ENCODE measurements around the gene FBXO47.
"Not testable (repeated sequence)": the region's sequence is repeated elsewhere in the genome, so short reads cannot be mapped to it uniquely, and the experiment has no call there.

The FBXO47 gene

GRCh38 chr17:38978180-38978579, 11.0 kb upstream of the FBXO47 start:
- TF ChIP-seq CTCF (IDR thresholded peaks at IDR 0.05; ENCODE audit: borderline replicate concordance, insufficient read depth, low read depth, low read length) = no peak

GRCh38 chr17:38976187-38976551, 9.0 kb upstream of the FBXO47 start:
- H3K4me3 ChIP-seq (ENCODE audit: low read depth, low read length) = not testable (repeated sequence)

More at GRCh38 chr17:38978180-38978579, 11.0 kb upstream of the FBXO47 start:
- no peak overlapping the region for H3K4me3 ChIP-seq (ENCODE audit: low read depth, low read length)

DNA sequence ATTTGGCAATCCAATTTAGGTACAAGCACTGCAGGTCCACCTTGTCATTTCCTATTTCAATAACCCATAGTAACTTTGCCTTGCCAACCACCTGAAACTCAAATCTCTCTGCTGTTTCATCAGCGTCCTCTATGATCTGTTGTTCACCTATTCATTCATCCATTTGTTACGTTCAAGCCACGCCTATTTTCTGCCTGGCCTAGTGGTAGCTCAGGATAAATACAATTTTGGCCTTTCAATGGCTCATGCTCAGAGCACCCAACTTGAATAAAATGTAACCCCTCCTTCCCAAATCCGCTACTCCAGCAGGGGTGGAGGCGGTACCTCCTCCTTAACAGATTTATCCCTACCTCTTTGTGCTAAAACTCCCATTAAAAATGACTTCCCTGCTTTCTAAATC, 3.6 kb upstream of the FBXO47 start:
- H3K4me3 ChIP-seq (ENCODE audit: low read depth, low read length) = no peak overlapping the region
- TF ChIP-seq CTCF (IDR thresholded peaks at IDR 0.05; ENCODE audit: borderline replicate concordance, insufficient read depth, low read depth, low read length) = no peak

GRCh38 chr17:38970128-38970527, 2.9 kb upstream of the FBXO47 start:
- H3K4me3 ChIP-seq (ENCODE audit: low read depth, low read length) = no peak overlapping the region
- no peak for TF ChIP-seq CTCF (IDR thresholded peaks at IDR 0.05; ENCODE audit: borderline replicate concordance, insufficient read depth, low read depth, low read length)

DNA sequence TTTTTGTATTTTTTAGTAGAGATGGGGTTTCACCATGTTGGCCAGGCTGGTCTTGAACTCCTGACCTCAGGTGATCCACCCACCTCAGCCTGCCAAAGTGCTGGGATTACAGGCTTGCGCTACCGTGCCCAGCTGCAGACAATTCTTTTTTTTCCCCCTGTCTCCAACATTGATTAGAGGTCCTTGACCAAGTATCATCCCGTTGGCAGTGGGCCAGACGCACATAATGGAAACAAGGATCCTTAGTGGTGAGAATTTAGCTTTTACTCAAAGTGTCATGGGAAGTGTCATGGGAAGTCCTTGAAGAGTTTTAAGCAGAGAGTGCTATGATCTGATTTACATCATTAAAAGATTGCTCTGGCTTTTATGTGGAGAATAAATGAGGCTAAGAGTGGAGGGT, 2.1 kb upstream of the FBXO47 start:
- H3K4me3 ChIP-seq (ENCODE audit: low read depth, low read length) = no peak overlapping the region
- no peak for TF ChIP-seq CTCF (IDR thresholded peaks at IDR 0.05; ENCODE audit: borderline replicate concordance, insufficient read depth, low read depth, low read length)

GRCh38 chr17:38961413-38961812, 5.8 kb downstream of the FBXO47 start:
- TF ChIP-seq CTCF (IDR thresholded peaks at IDR 0.05; ENCODE audit: borderline replicate concordance, insufficient read depth, low read depth, low read length) = no peak
- no peak overlapping the region for H3K4me3 ChIP-seq (ENCODE audit: low read depth, low read length)

GRCh38 chr17:38960402-38960801, 6.8 kb downstream of the FBXO47 start:
- TF ChIP-seq CTCF (IDR thresholded peaks at IDR 0.05; ENCODE audit: borderline replicate concordance, insufficient read depth, low read depth, low read length) = no peak
- no peak overlapping the region for H3K4me3 ChIP-seq (ENCODE audit: low read depth, low read length)

GRCh38 chr17:38959508-38959907, 7.7 kb downstream of the FBXO47 start:
- H3K4me3 ChIP-seq (ENCODE audit: low read depth, low read length) = no peak overlapping the region
- no peak for TF ChIP-seq CTCF (IDR thresholded peaks at IDR 0.05; ENCODE audit: borderline replicate concordance, insufficient read depth, low read depth, low read length)
